WTC11 (cell line): ENCODE measurements around the gene ACOT13. TPM values are rescaled to one million over a fixed set of nuclear protein-coding genes. Genes with fewer than 3 reads are reported as not detected.
A peak's percentile ranks its signal among the peaks of the same experiment; 100 is the strongest.

ENCODE experiments used
- ATAC-seq: fragments of 200-7000 bp; cut with Tn5 transposase; 2 replicates; pipeline ENCODE4 v1.10.0; 2021; ENCODE audit warnings: mild to moderate bottlenecking, moderate library complexity
- CTCF ChIA-PET: fragments of 300-600 bp; sonication (Branson Sonifier 250); formaldehyde crosslinking; loops from one replicate; lab custom pipeline; 2021; ENCODE audit warnings: antibody characterized with exemption; lab: Charles Lee
- POLR2A ChIA-PET: fragments of 350-600 bp; sonication (Branson Sonifier 250); formaldehyde crosslinking; loops from one replicate; lab custom pipeline; 2021; ENCODE audit warnings: antibody characterized with exemption; lab: Charles Lee
- DNase-seq: peaks from one replicate; pipeline ENCODE4 v3.0.0; 2021; ENCODE audit warnings: low spot score
- H3K27ac Mint-ChIP-seq: 2 replicates; pipeline ENCODE4 v1.8.0; 2021; ENCODE audit warnings: mixed read lengths
- H3K27me3 Mint-ChIP-seq: 2 replicates; pipeline ENCODE4 v1.8.0; 2021; ENCODE audit warnings: low read depth, mild to moderate bottlenecking, moderate library complexity, mixed read lengths
- H3K36me3 Mint-ChIP-seq: 2 replicates; pipeline ENCODE4 v1.8.0; 2021; ENCODE audit warnings: mixed read lengths
- H3K4me1 Mint-ChIP-seq: 2 replicates; pipeline ENCODE4 v1.8.0; 2022; ENCODE audit warnings: mixed read lengths
- H3K4me3 Mint-ChIP-seq: 2 replicates; pipeline ENCODE4 v1.8.0; 2021; ENCODE audit warnings: mild to moderate bottlenecking, moderate library complexity, mixed read lengths
- H3K9me3 Mint-ChIP-seq: 2 replicates; pipeline ENCODE4 v1.8.0; 2021; ENCODE audit warnings: mixed read lengths
- CBFB ChIP-seq: sonication (generic); formaldehyde crosslinking; IDR thresholded peaks from 2 replicates; pipeline ENCODE4 v1.8.1; 2022; ENCODE audit warnings: mild to moderate bottlenecking, low read depth, missing genetic modification reagents
- GTF2I ChIP-seq: fragments of 250-450 bp; sonication (Bioruptor Pico); conservative IDR thresholded peaks from 2 replicates; pipeline ENCODE4 v1.4.0; 2021; ENCODE audit warnings: mild to moderate bottlenecking
- MYBL2 ChIP-seq: sonication (generic); formaldehyde crosslinking; IDR thresholded peaks from 2 replicates; pipeline ENCODE4 v1.8.1; 2023; ENCODE audit warnings: mild to moderate bottlenecking, moderate library complexity, missing genetic modification reagents
- RELA ChIP-seq: sonication (generic); formaldehyde crosslinking; IDR thresholded peaks from 2 replicates; pipeline ENCODE4 v1.8.1; 2022; ENCODE audit warnings: missing genetic modification reagents, mild to moderate bottlenecking, borderline replicate concordance
- SMAD4 ChIP-seq: sonication (generic); formaldehyde crosslinking; IDR thresholded peaks from 2 replicates; pipeline ENCODE4 v1.8.0; 2022; ENCODE audit warnings: mild to moderate bottlenecking, missing genetic modification reagents
- SP1 ChIP-seq: sonication (generic); formaldehyde crosslinking; conservative IDR thresholded peaks from 2 replicates; pipeline ENCODE4 v1.8.1; 2022; ENCODE audit warnings: missing genetic modification reagents
- TEAD4 ChIP-seq: sonication (generic); formaldehyde crosslinking; IDR thresholded peaks from 2 replicates; pipeline ENCODE4 v1.8.0; 2022; ENCODE audit warnings: mild to moderate bottlenecking, missing genetic modification reagents
- ZBTB21 ChIP-seq: sonication (generic); formaldehyde crosslinking; IDR thresholded peaks from 2 replicates; pipeline ENCODE4 v1.8.1; 2023; ENCODE audit warnings: mild to moderate bottlenecking, missing genetic modification reagents, borderline replicate concordance
- ZNF317 ChIP-seq: sonication (generic); formaldehyde crosslinking; IDR thresholded peaks from 2 replicates; pipeline ENCODE4 v1.8.1; 2023; ENCODE audit warnings: low read depth, mild to moderate bottlenecking, moderate library complexity, missing genetic modification reagents, borderline replicate concordance
- ZNF416 ChIP-seq: fragments of 250-450 bp; sonication (Bioruptor Pico); IDR thresholded peaks from 2 replicates; pipeline ENCODE4 v1.9.0; 2021; ENCODE audit warnings: mild to moderate bottlenecking, inconsistent platforms
- total RNA-seq: library from RNA; stranded (reverse); gene quantifications from 3 replicates; pipeline ENCODE4 v1.2.3, GENCODE V29; 2021
- TF ChIP-seq, protein P1 (sequence below): sonication (generic); formaldehyde crosslinking; IDR thresholded peaks from 2 replicates; pipeline ENCODE4 v1.8.0; 2023; ENCODE audit warnings: mild to moderate bottlenecking, missing genetic modification reagents
- TF ChIP-seq, protein P2 (sequence below): fragments of 250-450 bp; sonication (Bioruptor Pico); IDR thresholded peaks from 2 replicates; pipeline ENCODE4 v1.9.0; 2021; ENCODE audit warnings: mild to moderate bottlenecking
- TF ChIP-seq, protein P3 (sequence below): fragments of 250-450 bp; sonication (Bioruptor Pico); IDR thresholded peaks from 2 replicates; pipeline ENCODE4 v1.8.0; 2021; ENCODE audit warnings: mild to moderate bottlenecking
- TF ChIP-seq, protein P4 (sequence below): sonication (generic); formaldehyde crosslinking; IDR thresholded peaks from 2 replicates; pipeline ENCODE4 v1.8.0; 2022; ENCODE audit warnings: mild to moderate bottlenecking, missing genetic modification reagents
- TF ChIP-seq, protein P5 (sequence below): sonication (generic); formaldehyde crosslinking; IDR thresholded peaks from 2 replicates; pipeline ENCODE4 v1.8.0; 2022; ENCODE audit warnings: mild to moderate bottlenecking, missing genetic modification reagents
- TF ChIP-seq, protein P6 (sequence below): fragments of 250-450 bp; sonication (Bioruptor Pico); conservative IDR thresholded peaks from 2 replicates; pipeline ENCODE4 v1.9.0; 2021; ENCODE audit warnings: mild to moderate bottlenecking
- TF ChIP-seq, protein P7 (sequence below): sonication (generic); formaldehyde crosslinking; IDR thresholded peaks from 2 replicates; pipeline ENCODE4 v1.8.1; 2023; ENCODE audit warnings: mild to moderate bottlenecking, missing genetic modification reagents
- TF ChIP-seq, protein P8 (sequence below): sonication (generic); formaldehyde crosslinking; IDR thresholded peaks from 2 replicates; pipeline ENCODE4 v1.8.0; 2022; ENCODE audit warnings: mild to moderate bottlenecking, missing genetic modification reagents
- TF ChIP-seq, protein P9 (sequence below): sonication (generic); formaldehyde crosslinking; IDR thresholded peaks from 2 replicates; pipeline ENCODE4 v1.8.1; 2022; ENCODE audit warnings: mild to moderate bottlenecking, moderate library complexity, missing genetic modification reagents

The ACOT13 gene
- total RNA-seq, 1 experiment from 2014 or later = 54.0 TPM

DNA sequence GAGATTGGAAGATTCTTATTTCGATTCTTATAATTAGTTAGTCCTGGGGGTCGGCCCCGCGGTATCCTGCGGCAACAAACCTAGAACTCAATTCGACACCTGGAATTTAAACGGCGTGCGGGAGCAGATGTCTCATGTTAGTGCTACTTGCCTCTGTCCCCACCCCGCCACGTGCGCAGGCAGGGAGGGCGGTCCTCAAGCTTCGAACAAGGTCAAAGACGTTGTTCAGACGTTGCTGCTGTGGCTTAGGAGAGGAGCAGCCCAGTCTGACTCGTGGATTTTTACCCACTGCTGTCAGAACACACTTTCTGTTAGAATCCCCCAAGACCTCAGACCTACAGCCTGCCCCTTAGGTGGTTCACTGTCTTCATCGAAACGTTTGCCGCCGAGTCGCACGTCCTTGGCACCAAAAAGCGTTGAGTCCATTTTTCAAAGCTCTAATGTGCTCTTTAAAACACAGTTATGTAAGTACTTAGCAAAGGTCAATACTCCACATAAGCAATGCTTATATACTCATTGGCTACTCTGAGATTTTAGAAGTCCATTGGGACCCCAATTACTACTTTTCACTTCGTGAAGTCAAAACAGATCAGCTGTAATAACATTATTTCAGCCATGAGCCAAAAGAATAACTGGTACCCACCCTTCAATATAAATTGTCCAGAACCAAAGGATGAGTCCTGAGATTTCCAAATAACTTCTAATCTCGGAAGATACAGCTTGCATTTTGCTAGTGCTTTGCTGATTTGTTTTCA is 54.8 kb downstream of the ACOT13 start (continued):
- TF ChIP-seq, protein P1, sequence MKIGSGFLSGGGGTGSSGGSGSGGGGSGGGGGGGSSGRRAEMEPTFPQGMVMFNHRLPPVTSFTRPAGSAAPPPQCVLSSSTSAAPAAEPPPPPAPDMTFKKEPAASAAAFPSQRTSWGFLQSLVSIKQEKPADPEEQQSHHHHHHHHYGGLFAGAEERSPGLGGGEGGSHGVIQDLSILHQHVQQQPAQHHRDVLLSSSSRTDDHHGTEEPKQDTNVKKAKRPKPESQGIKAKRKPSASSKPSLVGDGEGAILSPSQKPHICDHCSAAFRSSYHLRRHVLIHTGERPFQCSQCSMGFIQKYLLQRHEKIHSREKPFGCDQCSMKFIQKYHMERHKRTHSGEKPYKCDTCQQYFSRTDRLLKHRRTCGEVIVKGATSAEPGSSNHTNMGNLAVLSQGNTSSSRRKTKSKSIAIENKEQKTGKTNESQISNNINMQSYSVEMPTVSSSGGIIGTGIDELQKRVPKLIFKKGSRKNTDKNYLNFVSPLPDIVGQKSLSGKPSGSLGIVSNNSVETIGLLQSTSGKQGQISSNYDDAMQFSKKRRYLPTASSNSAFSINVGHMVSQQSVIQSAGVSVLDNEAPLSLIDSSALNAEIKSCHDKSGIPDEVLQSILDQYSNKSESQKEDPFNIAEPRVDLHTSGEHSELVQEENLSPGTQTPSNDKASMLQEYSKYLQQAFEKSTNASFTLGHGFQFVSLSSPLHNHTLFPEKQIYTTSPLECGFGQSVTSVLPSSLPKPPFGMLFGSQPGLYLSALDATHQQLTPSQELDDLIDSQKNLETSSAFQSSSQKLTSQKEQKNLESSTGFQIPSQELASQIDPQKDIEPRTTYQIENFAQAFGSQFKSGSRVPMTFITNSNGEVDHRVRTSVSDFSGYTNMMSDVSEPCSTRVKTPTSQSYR (CRISPR knock-in tag) = no peak
- TF ChIP-seq, protein P2, sequence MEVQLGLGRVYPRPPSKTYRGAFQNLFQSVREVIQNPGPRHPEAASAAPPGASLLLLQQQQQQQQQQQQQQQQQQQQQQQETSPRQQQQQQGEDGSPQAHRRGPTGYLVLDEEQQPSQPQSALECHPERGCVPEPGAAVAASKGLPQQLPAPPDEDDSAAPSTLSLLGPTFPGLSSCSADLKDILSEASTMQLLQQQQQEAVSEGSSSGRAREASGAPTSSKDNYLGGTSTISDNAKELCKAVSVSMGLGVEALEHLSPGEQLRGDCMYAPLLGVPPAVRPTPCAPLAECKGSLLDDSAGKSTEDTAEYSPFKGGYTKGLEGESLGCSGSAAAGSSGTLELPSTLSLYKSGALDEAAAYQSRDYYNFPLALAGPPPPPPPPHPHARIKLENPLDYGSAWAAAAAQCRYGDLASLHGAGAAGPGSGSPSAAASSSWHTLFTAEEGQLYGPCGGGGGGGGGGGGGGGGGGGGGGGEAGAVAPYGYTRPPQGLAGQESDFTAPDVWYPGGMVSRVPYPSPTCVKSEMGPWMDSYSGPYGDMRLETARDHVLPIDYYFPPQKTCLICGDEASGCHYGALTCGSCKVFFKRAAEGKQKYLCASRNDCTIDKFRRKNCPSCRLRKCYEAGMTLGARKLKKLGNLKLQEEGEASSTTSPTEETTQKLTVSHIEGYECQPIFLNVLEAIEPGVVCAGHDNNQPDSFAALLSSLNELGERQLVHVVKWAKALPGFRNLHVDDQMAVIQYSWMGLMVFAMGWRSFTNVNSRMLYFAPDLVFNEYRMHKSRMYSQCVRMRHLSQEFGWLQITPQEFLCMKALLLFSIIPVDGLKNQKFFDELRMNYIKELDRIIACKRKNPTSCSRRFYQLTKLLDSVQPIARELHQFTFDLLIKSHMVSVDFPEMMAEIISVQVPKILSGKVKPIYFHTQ (CRISPR knock-in tag) = 0 out of 2 replicates have a peak, but pooled peaks have one; percentile 15
- TF ChIP-seq MYBL2 (no peak), SP1 (CRISPR knock-in tag) (0 out of 2 replicates have a peak, but pooled peaks have one; percentile 1)
- TF ChIP-seq, protein P3, sequence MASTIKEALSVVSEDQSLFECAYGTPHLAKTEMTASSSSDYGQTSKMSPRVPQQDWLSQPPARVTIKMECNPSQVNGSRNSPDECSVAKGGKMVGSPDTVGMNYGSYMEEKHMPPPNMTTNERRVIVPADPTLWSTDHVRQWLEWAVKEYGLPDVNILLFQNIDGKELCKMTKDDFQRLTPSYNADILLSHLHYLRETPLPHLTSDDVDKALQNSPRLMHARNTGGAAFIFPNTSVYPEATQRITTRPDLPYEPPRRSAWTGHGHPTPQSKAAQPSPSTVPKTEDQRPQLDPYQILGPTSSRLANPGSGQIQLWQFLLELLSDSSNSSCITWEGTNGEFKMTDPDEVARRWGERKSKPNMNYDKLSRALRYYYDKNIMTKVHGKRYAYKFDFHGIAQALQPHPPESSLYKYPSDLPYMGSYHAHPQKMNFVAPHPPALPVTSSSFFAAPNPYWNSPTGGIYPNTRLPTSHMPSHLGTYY (CRISPR knock-in tag) = no peak
- TF ChIP-seq, protein P4, sequence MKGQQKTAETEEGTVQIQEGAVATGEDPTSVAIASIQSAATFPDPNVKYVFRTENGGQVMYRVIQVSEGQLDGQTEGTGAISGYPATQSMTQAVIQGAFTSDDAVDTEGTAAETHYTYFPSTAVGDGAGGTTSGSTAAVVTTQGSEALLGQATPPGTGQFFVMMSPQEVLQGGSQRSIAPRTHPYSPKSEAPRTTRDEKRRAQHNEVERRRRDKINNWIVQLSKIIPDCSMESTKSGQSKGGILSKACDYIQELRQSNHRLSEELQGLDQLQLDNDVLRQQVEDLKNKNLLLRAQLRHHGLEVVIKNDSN (CRISPR knock-in tag) = peak; percentile 68; the same call in 1 of the 2 replicates
- TF ChIP-seq, protein P5, sequence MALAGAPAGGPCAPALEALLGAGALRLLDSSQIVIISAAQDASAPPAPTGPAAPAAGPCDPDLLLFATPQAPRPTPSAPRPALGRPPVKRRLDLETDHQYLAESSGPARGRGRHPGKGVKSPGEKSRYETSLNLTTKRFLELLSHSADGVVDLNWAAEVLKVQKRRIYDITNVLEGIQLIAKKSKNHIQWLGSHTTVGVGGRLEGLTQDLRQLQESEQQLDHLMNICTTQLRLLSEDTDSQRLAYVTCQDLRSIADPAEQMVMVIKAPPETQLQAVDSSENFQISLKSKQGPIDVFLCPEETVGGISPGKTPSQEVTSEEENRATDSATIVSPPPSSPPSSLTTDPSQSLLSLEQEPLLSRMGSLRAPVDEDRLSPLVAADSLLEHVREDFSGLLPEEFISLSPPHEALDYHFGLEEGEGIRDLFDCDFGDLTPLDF (CRISPR knock-in tag) = no peak

DNA sequence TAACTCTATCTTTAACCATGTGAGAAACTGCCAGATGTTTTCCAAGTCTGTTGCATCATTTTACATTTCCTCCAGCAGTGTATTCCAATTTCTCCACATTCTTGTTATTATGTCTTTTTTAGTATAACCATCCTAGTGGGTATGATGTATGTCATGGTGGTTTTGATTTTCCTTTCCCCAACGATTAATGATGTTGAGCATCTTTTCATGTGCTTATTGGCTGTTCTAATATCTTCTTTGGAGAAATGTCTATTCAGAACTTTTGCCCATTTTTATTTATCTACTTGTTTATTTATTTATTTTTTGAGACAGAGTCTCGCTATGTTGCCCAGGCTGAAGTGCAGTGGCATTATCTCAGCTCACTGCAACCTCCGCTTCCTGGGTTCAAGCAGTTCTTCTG is 56.4 kb downstream of the ACOT13 start:
- H3K27me3 Mint-ChIP-seq = no peaks in the 10 kb centered on the region; the same call in 1 of the 2 replicates
- CTCF ChIA-PET = no interaction called here
- no peak overlapping the region for H3K4me3 Mint-ChIP-seq
- DNase-seq = no peak
- peaks cover 11% of the 10 kb centered on the region for H3K36me3 Mint-ChIP-seq
- ATAC-seq = no peak
- POLR2A ChIA-PET = no interaction called here
- H3K27ac Mint-ChIP-seq = no peak overlapping the region
- H3K4me1 Mint-ChIP-seq = peaks cover 22% of the 10 kb centered on the region
- H3K9me3 Mint-ChIP-seq = peaks cover under 1% of the 10 kb centered on the region; the same call in 1 of the 2 replicates
- TF ChIP-seq, protein P6, sequence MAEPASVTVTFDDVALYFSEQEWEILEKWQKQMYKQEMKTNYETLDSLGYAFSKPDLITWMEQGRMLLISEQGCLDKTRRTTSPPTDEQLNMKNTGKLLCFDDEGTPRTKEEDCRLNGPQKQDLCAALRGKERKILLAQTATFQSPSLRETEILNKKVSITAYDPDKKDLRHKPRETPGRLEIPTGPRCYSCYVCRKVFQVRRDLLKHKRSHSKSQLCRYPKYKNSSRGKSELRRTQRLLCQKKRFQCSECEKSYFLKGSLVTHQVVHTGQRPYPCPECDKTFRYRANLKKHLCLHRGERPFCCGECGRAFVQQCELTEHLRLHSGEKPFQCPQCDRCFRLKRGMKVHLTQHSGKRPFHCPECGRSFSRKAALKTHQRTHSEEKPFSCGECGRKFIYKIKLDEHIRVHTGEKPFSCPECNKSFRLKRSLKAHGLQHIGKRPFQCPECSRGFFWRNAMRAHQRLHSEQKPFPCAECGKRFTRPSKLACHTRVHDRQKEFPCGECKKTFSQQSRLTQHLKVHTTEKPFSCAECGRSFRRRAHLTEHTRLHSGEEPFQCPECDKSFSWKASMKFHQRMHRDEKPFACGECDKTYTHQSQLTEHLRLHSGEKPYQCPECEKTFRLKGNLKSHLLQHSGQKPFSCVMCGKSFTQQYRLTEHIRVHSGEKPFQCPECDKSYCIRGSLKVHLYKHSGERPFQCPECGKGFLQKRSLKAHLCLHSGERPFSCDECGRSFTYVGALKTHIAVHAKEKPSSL (CRISPR knock-in tag) = no peak
- TF ChIP-seq, protein P7, sequence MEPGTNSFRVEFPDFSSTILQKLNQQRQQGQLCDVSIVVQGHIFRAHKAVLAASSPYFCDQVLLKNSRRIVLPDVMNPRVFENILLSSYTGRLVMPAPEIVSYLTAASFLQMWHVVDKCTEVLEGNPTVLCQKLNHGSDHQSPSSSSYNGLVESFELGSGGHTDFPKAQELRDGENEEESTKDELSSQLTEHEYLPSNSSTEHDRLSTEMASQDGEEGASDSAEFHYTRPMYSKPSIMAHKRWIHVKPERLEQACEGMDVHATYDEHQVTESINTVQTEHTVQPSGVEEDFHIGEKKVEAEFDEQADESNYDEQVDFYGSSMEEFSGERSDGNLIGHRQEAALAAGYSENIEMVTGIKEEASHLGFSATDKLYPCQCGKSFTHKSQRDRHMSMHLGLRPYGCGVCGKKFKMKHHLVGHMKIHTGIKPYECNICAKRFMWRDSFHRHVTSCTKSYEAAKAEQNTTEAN (CRISPR knock-in tag) = no peak
- TF ChIP-seq ZNF416 (CRISPR knock-in tag) (no peak), RELA (no peak), SMAD4 (CRISPR knock-in tag) (no peak), GTF2I (no peak), ZNF317 (CRISPR knock-in tag) (no peak), TEAD4 (no peak), ZBTB21 (CRISPR knock-in tag) (no peak), CBFB (CRISPR knock-in tag) (no peak), SP1 (CRISPR knock-in tag) (no peak)
- TF ChIP-seq, protein P8, sequence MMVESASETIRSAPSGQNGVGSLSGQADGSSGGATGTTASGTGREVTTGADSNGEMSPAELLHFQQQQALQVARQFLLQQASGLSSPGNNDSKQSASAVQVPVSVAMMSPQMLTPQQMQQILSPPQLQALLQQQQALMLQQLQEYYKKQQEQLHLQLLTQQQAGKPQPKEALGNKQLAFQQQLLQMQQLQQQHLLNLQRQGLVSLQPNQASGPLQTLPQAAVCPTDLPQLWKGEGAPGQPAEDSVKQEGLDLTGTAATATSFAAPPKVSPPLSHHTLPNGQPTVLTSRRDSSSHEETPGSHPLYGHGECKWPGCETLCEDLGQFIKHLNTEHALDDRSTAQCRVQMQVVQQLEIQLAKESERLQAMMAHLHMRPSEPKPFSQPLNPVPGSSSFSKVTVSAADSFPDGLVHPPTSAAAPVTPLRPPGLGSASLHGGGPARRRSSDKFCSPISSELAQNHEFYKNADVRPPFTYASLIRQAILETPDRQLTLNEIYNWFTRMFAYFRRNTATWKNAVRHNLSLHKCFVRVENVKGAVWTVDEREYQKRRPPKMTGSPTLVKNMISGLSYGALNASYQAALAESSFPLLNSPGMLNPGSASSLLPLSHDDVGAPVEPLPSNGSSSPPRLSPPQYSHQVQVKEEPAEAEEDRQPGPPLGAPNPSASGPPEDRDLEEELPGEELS (CRISPR knock-in tag) = no peak
- TF ChIP-seq, protein P9, sequence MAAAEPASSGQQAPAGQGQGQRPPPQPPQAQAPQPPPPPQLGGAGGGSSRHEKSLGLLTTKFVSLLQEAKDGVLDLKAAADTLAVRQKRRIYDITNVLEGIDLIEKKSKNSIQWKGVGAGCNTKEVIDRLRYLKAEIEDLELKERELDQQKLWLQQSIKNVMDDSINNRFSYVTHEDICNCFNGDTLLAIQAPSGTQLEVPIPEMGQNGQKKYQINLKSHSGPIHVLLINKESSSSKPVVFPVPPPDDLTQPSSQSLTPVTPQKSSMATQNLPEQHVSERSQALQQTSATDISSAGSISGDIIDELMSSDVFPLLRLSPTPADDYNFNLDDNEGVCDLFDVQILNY (CRISPR knock-in tag) = no peak
